MM.1S (cell line): Measurements from ENCODE around the gene CYFIP1.

Experiments
- DNase-seq: peaks from one replicate; pipeline ENCODE4 v3.0.0-alpha.2; 2015
- H2AFZ ChIP-seq: fragments of 300-600 bp; sonication (generic); 2 replicates; pipeline ENCODE4 v1.6.0; 2016; ENCODE audit warnings: antibody characterized with exemption, low read length
- H3F3A ChIP-seq: fragments of 300-600 bp; sonication (generic); 2 replicates; pipeline ENCODE4 v1.6.1; 2016; ENCODE audit warnings: mild to moderate bottlenecking, antibody characterized with exemption, low read length, moderate library complexity, mixed read lengths; ENCODE audit not compliant: insufficient read depth
- H3K27ac ChIP-seq: fragments of 300-600 bp; sonication (generic); 2 replicates; pipeline ENCODE4 v1.5.1; 2016; ENCODE audit warnings: mild to moderate bottlenecking, low read length
- H3K27me3 ChIP-seq: fragments of 300-600 bp; sonication (generic); replicated peaks from 2 replicates; pipeline ENCODE4 v1.6.0; 2016; ENCODE audit warnings: low read length; ENCODE audit not compliant: insufficient read depth
- H3K36me3 ChIP-seq: fragments of 300-600 bp; sonication (generic); replicated peaks from 2 replicates; pipeline ENCODE4 v1.6.1; 2016; ENCODE audit warnings: mild to moderate bottlenecking, low read length, mixed read lengths; ENCODE audit not compliant: insufficient read depth
- H3K4me1 ChIP-seq: fragments of 300-600 bp; sonication (generic); 2 replicates; pipeline ENCODE4 v1.6.1; 2016; ENCODE audit warnings: low read length, mixed read lengths
- H3K4me2 ChIP-seq: fragments of 300-600 bp; sonication (generic); 2 replicates; pipeline ENCODE4 v1.6.0; 2016; ENCODE audit warnings: low read depth, low read length
- H3K4me3 ChIP-seq: fragments of 300-600 bp; sonication (generic); 2 replicates; pipeline ENCODE4 v1.5.1; 2016; ENCODE audit warnings: low read length, mixed read lengths
- H3K79me2 ChIP-seq: fragments of 300-600 bp; sonication (generic); 2 replicates; pipeline ENCODE4 v1.6.1; 2016; ENCODE audit warnings: mixed run types, low read length, mixed read lengths
- H3K9ac ChIP-seq: fragments of 300-600 bp; sonication (generic); 2 replicates; pipeline ENCODE4 v1.6.1; 2016; ENCODE audit warnings: low read length, mixed read lengths
- H3K9me2 ChIP-seq: fragments of 300-600 bp; sonication (generic); replicated peaks from 2 replicates; pipeline ENCODE4 v1.6.1; 2016; ENCODE audit warnings: mild to moderate bottlenecking, low read length, mixed read lengths; ENCODE audit not compliant: insufficient read depth
- H3K9me3 ChIP-seq: fragments of 300-600 bp; sonication (generic); replicated peaks from 2 replicates; pipeline ENCODE4 v1.6.1; 2016; ENCODE audit warnings: mild to moderate bottlenecking, low read length, mixed read lengths; ENCODE audit not compliant: insufficient read depth
- H4K20me1 ChIP-seq: fragments of 300-600 bp; sonication (generic); 2 replicates; pipeline ENCODE4 v1.6.1; 2016; ENCODE audit warnings: mild to moderate bottlenecking, low read length, moderate library complexity, mixed read lengths; ENCODE audit not compliant: insufficient read depth
- EZH2 ChIP-seq: fragments of 300-600 bp; sonication (generic); optimal IDR thresholded peaks from 2 replicates; pipeline ENCODE3; 2017; ENCODE audit warnings: low read depth, mild to moderate bottlenecking, antibody characterized with exemption, low read length, mixed read lengths
- EZH2phosphoT487 ChIP-seq: fragments of 300-600 bp; sonication (generic); IDR thresholded peaks from 2 replicates; pipeline ENCODE4 v1.6.1; 2018; ENCODE audit warnings: antibody characterized with exemption, low read length
- TF ChIP-seq, protein P1 (sequence below): fragments of 300-600 bp; sonication (generic); IDR thresholded peaks from 2 replicates; pipeline ENCODE4 v1.5.1; 2016; ENCODE audit warnings: antibody characterized with exemption, low read length, mixed read lengths

CYFIP1 gene

DNA sequence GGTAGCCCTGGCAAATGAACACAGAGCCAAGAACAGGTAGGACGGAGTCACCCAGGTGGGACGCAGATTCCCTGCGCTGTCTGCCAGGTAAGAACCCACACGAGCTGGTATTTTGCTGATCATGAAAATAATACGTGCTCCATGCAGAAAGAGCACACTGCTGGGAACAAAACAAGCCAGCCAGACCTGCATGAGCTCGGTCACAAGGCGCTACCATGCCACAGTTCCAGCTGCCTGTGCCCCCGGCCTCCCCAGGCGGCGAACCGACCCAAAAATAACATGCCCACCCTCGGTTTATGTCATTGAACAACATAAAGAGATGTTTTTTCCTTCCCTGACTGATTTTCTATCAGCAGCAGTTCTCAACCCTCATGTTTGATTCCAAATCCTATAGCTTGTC, 25.8 kb downstream of the CYFIP1 start:
- no peaks in the 10 kb centered on the region for H3K4me1 ChIP-seq
- H3K27me3 ChIP-seq = no peaks in the 10 kb centered on the region
- H3K36me3 ChIP-seq = no peaks in the 10 kb centered on the region
- TF ChIP-seq, protein P1, sequence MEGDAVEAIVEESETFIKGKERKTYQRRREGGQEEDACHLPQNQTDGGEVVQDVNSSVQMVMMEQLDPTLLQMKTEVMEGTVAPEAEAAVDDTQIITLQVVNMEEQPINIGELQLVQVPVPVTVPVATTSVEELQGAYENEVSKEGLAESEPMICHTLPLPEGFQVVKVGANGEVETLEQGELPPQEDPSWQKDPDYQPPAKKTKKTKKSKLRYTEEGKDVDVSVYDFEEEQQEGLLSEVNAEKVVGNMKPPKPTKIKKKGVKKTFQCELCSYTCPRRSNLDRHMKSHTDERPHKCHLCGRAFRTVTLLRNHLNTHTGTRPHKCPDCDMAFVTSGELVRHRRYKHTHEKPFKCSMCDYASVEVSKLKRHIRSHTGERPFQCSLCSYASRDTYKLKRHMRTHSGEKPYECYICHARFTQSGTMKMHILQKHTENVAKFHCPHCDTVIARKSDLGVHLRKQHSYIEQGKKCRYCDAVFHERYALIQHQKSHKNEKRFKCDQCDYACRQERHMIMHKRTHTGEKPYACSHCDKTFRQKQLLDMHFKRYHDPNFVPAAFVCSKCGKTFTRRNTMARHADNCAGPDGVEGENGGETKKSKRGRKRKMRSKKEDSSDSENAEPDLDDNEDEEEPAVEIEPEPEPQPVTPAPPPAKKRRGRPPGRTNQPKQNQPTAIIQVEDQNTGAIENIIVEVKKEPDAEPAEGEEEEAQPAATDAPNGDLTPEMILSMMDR = no peak
- no peak for TF ChIP-seq EZH2phosphoT487
- TF ChIP-seq EZH2 = no peak
- H3K9ac ChIP-seq = no peak overlapping the region
- H3K4me2 ChIP-seq = no peak overlapping the region
- H4K20me1 ChIP-seq = no peaks in the 10 kb centered on the region
- no peaks in the 10 kb centered on the region for H3K9me2 ChIP-seq
- DNase-seq = no peak
- no peaks in the 10 kb centered on the region for H3K9me3 ChIP-seq
- H3K79me2 ChIP-seq = peaks cover 81% of the 10 kb centered on the region
- H3K4me3 ChIP-seq = no peak overlapping the region
- H2AFZ ChIP-seq = no peak overlapping the region
- no peak overlapping the region for H3K27ac ChIP-seq
- H3F3A ChIP-seq = no peaks in the 10 kb centered on the region

DNA sequence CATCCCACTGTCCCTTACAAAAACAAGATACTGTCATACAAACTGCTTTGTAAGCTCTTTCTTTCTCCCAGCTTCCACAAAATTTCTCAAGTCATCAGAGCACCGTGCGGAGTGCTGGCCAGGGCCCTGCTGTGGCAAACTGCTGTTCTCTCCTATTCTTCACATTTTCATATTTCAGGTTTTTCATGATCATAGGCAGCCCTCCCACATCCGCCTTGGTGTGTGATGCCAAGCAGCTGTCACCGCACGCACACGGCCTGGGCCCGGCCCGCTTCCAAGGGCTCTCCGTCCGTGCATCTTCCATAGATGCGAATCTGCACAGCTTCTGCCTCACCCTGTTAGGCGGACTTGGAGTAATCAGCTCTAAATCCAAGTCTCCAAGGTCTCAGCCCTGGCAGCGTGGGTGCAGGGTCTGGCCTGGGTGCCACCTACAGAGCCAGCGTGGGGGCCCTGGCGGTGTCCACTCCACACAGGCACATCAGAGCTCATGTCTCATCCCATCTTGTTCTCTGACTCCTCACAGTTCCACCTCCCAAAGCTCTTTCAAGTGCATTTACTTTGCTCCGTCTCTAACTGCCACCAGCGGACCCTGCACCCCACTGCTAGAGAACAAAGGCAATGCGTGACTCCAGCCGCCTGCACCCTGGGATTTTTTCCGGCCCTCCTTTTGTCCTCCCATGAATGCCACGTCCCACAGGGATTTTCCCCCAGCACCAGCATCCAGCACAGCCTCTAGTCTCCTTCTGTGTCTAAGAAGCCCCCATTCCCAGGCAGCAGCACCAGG, 27.2 kb downstream of the CYFIP1 start:
- Histone ChIP-seq H3K4me3 (no peak overlapping the region), H3K27ac (no peak overlapping the region)

DNA sequence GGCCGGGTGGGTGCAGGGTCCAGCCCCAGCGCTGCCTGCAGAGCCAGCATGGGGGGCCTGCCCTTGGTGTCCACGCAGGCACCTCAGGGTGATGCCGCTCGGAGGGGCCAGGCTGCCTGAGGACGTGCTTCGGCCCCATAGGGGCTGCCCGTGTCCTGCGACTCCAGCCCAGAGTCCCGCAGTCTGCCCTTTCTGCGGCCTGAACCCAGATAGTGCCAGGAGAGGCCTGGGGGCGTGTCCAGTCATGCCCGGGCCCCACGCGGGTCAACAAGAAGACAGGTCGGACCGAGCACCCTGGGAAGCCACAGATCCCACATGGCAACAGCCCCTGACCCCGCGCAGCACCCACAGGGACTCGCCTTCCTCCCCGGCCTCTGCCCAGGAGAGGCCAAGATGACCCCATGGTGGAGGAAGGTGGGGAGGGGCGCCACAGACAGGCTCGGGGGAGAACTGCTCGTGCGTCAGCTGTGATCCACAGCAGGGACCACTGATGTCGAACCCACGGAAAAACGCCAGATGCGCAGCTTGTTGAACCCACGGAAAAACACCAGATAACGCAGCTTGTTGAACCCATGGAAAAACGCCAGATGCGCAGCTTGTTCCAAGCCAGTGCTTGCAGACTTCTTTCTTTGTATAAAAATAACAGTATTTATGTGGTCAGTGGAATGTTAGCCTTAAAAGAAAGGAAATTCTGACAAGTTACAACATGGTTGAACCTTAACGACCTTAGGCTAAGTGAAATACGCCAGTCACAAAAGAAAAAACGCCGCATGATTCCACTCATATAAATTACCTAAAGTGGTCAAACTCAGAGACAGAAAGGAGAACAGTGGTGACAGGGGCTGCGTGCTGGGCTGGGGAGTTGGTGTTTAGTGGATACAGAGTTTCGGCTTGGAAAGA, 28.5 kb downstream of the CYFIP1 start:
- H4K20me1 ChIP-seq = no peaks in the 10 kb centered on the region

More for the DNA sequence above, 27.2 kb downstream of the CYFIP1 start:
- Histone ChIP-seq H3F3A (no peaks in the 10 kb centered on the region), H3K9me3 (no peaks in the 10 kb centered on the region), H3K4me2 (no peak overlapping the region), H3K79me2 (peaks cover 80% of the 10 kb centered on the region), H3K36me3 (no peaks in the 10 kb centered on the region), H3K9ac (no peak overlapping the region), H3K9me2 (no peaks in the 10 kb centered on the region), H3K4me1 (no peaks in the 10 kb centered on the region), H3K27me3 (no peaks in the 10 kb centered on the region), H4K20me1 (no peaks in the 10 kb centered on the region), H2AFZ (no peak overlapping the region)
- no peak for TF ChIP-seq EZH2
- TF ChIP-seq, protein P1 = no peak
- DNase-seq = no peak

More for the DNA sequence above, 28.5 kb downstream of the CYFIP1 start:
- no peak for DNase-seq
- Histone ChIP-seq H3K9me3 (no peaks in the 10 kb centered on the region), H3K4me3 (no peak overlapping the region), H3K4me2 (no peak overlapping the region), H3K79me2 (peaks cover 80% of the 10 kb centered on the region), H3K9me2 (no peaks in the 10 kb centered on the region), H3K4me1 (no peaks in the 10 kb centered on the region), H3F3A (no peaks in the 10 kb centered on the region), H3K27me3 (no peaks in the 10 kb centered on the region), H3K27ac (no peak overlapping the region), H3K9ac (no peak overlapping the region), H2AFZ (no peak overlapping the region), H3K36me3 (no peaks in the 10 kb centered on the region)
- TF ChIP-seq EZH2phosphoT487 (no peak), EZH2 (no peak)
- TF ChIP-seq, protein P1 = no peak
